G401.6 (cell line): ENCODE data around the gene SF3B1.
"Not testable (repeated sequence)": the region's sequence is repeated elsewhere in the genome, so short reads cannot be mapped to it uniquely, and the experiment has no call there.

Source experiments
- FAIRE-seq: peaks from 2 replicates; lab custom pipeline; 2012; peaks lifted over from hg19 to GRCh38; lab: Jason Lieb, UNC

The SF3B1 gene, protein sequence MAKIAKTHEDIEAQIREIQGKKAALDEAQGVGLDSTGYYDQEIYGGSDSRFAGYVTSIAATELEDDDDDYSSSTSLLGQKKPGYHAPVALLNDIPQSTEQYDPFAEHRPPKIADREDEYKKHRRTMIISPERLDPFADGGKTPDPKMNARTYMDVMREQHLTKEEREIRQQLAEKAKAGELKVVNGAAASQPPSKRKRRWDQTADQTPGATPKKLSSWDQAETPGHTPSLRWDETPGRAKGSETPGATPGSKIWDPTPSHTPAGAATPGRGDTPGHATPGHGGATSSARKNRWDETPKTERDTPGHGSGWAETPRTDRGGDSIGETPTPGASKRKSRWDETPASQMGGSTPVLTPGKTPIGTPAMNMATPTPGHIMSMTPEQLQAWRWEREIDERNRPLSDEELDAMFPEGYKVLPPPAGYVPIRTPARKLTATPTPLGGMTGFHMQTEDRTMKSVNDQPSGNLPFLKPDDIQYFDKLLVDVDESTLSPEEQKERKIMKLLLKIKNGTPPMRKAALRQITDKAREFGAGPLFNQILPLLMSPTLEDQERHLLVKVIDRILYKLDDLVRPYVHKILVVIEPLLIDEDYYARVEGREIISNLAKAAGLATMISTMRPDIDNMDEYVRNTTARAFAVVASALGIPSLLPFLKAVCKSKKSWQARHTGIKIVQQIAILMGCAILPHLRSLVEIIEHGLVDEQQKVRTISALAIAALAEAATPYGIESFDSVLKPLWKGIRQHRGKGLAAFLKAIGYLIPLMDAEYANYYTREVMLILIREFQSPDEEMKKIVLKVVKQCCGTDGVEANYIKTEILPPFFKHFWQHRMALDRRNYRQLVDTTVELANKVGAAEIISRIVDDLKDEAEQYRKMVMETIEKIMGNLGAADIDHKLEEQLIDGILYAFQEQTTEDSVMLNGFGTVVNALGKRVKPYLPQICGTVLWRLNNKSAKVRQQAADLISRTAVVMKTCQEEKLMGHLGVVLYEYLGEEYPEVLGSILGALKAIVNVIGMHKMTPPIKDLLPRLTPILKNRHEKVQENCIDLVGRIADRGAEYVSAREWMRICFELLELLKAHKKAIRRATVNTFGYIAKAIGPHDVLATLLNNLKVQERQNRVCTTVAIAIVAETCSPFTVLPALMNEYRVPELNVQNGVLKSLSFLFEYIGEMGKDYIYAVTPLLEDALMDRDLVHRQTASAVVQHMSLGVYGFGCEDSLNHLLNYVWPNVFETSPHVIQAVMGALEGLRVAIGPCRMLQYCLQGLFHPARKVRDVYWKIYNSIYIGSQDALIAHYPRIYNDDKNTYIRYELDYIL

DNA sequence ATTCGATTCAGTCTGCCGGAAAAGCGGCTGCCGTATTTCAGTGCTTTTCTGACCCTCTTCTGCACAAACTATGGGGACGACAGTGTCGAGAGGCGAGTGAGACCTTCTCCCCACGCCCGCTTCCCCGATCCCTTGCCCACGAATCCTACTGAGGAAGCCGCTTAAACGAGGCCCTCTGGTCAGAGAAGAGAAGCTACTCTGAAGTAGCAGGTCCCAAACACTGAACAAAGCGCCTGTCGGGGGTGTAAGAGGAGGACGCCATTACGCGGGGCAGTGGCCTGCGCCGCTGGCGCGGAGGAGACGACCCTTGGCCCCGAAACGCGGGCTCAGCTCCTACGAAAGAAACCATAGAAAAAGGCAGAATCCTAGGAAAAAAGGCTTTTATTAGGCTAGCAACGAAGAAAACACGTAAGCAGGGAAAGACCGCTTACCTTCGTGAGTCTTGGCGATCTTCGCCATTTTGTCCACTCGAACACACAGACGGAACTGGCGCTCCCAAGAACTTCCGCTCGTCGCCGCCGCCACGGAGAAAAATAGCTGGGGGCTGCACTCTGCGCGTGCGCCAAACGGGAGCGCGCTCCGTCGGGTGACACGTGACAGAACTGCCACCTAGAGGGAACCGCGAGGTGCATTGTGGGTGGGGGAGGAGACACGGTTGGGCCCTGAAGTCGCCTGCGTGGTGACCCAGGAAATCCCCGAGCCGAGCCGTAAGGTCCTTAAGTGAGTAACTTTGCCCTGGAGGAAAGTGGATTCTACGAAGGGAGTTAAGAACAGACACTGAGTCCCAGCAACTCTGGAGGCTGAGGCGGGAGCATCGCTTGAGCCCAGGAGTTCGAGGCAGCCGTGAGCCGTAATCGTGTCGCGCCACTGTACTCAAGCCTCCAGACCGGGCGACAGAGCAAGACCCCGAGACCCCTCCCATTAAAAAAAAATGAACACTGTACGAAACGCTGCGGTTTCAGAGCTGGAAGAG lies at the start of gene SF3B1:
Gene SF3B1 (minus strand): TSS at position 488 of the 973 bp plus-strand sequence. CDS start 29 bp downstream, at position 459.
- peak; percentile 97 for FAIRE-seq

- not testable (repeated sequence) for FAIRE-seq
Measured at GRCh38 chr2:197484248-197484647, 49.4 kb upstream of the SF3B1 start.

GRCh38 chr2:197480165-197481036 lies 45.6 kb upstream of the SF3B1 start:
- no peak for FAIRE-seq

DNA sequence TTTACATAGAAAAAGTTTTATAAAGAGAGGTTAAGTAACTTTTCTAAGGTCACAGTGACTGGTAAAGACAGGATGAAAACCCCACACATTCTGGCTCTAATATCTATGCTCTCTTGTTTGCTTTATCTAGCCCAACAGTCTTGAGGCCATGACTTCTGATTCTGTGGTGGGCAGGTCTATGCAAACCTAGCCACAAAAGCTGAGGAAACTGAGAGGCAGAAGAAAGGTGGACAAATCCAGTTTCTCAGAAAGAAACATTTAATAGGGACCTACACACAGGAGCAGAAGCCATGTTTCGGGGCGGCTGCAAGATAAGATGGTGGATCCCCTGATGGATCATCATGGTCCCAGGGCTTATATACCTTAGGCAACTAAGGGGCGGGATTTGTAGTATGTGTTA lies 43.0 kb upstream of the SF3B1 start:
- no peak for FAIRE-seq

- no peak for FAIRE-seq
Measured at GRCh38 chr2:197472166-197472565, 37.3 kb upstream of the SF3B1 start.

GRCh38 chr2:197464175-197464574 lies 29.3 kb upstream of the SF3B1 start:
- FAIRE-seq, result no peak

DNA sequence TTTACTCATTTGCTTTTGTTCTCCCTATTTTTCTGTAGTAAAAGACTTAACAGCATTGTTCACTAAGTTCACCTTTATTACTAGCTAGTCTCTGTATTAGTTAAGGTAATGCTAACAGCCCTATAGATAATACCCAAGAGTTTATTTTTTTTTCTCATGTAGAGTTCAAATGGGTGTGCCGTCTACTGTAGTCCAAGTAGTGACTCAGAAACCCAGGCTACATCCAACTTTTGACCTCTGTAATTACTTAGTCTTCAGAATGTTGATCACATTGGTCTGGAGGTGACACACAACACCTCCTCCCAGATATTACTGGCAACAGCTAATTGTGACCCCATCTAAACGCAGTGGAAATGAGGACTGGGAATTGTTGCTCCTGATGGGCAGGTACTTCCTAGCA lies 26.2 kb upstream of the SF3B1 start:
- no peak for FAIRE-seq

DNA sequence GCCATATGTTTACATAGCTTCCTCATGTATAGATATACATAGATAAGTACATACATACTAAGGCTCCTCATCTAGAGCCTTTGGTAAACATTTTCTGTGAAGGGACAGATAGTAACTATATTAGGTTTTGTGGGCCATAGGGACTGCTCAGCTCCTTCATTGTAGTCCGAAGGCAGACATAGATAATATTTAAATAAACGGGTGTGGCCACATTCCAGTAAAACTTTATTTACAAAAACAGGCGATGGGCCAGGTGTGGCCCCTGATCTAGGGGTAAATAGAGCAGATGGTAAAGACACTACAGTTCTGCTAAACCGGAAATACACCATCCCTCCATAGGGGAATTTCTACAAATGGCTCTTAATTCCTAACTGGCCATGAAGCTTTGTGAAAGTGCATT lies 25.8 kb upstream of the SF3B1 start:
- FAIRE-seq, result no peak

DNA sequence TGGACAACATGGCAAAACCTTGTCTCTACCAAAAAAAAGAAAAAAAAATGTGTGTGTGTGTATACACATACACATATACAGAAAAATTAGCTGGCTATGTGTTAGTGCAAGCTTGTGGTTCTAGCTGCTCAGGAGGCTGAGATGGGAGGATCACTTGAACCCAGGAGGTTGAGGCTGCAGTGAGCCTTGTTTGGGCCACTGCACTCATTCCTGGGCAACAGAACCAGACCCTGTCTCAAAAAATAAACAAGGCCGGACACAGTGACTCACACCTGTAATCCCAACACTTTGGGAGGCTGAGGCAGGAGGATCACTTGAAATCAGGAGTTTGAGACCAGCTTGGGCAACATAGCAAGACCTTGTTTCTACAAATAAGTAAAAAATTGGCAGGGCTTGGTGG lies 20.6 kb upstream of the SF3B1 start:
- no peak for FAIRE-seq

DNA sequence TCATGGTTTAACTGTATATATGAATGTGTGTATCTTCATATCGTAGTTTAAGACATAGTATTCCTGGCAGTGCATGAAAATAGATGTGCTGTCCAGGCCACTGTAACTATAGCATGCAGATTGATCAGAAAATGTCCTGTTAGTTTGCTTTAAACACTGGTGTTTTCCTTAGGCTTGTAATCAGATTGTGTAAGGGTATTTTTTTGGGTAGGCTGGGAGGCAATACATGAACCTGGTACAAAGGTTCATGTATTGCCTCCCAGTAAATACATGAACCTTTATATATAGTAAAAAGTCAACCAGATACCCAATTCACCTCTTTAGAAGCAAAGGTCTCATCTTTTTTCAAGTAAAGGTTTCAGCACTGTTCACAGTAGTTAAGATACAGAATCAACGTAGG lies 20.1 kb upstream of the SF3B1 start:
- FAIRE-seq, result no peak

DNA sequence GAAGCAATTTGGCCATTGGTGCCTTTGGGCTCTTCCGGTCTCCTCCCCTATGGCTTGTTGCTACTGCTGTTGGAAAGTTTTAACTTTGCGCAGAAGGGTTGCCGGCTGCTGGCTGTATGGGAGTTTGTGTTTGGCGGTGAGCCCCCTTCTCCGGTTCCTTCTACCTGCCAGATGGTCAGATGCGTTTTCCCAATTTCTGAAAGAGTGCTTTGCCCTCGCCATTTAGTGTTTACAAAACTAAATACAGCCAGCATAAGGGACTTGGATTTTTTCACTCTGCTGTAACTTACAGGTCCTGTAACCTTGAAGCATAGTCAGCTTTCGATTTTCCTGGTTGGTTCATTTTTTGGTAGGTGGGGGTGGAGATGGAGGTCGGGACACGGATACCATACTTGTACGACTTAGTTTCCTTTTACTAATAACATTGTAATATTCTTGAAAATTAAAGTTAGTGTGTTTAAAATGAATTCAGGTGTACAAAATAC lies 19.1 kb upstream of the SF3B1 start:
- FAIRE-seq, result no peak

DNA sequence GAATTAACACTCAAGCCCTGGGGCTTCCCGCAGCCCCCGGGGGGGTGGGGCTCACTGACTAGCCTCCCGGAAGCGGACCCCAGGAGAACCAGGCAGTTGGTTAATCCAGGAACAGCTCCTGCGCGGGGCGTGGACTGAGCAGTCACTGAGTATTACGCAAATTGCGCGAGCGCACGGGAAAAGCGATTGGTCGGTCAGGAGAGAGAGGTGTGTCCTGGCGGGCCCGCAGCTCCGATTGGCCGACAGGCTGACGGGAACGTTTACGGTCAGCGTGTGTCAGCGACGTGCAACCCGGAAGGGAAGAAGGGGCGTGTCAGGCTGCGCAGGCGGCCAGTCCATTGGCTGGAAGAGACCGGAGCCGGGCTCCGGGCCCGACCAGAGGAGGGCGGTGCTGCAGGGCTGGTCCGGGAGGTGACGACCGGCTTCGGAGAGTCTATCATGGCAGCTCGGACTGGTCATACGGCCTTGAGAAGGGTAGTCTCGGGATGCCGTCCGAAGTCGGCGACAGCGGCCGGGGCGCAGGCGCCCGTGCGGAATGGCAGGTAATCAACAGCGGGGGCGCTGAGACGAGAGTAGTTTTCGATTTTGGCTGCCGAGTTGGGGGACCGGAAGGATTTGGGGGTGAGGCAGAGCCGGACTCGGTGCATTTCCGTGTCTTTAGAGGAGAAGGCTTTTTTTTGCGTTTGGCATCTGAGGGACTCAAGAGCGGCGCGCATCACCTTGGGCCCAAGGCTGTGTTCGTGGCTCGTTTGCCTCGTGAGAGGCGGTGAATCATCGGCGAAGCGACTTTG lies 18.5 kb upstream of the SF3B1 start, which contains the start of gene COQ10B:
Gene COQ10B (plus strand): TSS at position 430 of the 791 bp plus-strand sequence. CDS start 9 bp downstream, at position 439.
- FAIRE-seq, result peak; percentile 98

DNA sequence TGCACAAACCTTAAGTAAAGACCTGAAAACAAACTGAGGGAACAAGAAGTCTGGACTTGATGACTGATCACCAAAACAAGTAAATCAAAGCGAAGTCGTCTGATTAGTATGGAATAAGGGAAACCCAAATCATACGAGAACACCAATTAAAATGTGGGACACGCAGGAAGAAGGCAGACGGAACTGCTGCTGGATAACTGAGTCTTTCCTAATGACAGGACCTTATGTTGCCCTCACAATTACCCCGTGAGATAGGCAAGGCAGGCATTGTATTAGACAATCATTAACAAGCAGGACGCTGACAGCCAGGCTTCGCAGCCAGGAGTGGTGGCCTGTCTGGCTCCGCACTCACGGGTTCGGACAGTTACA lies 17.9 kb upstream of the SF3B1 start:
- no peak for FAIRE-seq

- not testable (repeated sequence) for FAIRE-seq
Measured at GRCh38 chr2:197450935-197451358, 16.1 kb upstream of the SF3B1 start.

DNA sequence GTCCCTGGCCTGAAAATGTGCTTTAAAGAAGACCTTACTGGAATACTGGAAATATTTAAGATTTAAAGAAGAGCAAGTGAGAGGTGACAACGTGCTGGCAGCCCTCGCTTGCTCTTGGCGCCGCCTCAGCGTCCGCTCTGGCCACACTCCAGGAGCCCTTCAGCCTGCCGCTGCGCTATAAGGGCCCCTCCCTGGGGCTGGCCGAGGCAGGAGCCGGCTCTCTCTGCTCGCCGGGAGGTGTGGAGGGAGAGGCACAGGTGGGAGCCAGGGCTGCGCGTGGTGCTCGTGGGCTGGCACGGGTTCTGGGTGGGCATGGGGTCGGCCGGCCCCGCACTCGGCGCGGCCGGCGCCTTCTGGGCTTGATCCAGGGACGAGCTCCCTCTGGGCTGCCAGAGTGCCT lies 15.6 kb upstream of the SF3B1 start:
- FAIRE-seq, result no peak

DNA sequence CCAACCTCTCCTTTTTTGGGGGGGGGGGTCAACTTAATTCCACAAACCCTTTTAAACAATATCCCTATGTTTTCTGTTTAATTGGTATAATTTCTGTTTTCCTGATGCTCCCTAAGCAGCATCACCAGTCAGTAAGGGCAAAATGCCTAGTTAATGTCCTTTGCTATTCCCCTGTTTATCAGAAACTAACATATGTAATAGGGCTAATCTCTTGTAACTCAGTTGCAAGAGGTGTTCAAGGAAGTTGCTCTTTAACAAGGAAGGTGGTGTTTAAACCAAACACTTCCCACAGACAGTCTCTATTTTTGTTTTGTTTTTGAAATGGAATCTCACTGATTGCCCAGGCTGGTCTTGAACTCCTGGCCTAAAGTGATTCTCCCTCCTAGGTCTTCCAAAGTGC lies 12.0 kb upstream of the SF3B1 start:
- no peak for FAIRE-seq

DNA sequence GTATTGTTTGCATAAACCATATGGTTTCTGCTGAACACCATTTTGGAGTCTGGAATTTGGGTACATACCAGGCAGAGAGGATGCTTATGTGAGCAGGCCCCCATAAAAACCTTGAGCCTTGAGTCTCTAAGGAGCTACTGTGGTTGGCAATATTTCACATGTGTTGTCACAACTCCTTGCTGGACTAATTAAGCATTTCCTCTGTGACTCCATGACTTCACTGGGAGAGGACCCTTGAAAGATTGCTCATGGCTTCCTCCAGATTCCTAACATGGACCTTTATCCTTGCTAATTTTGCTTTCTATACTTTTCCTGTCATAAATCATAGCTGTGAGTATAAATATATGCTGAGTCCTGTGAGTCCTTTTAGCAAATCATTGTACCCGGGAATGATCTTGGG lies 10.9 kb upstream of the SF3B1 start:
- FAIRE-seq, result no peak

GRCh38 chr2:197442857-197443256 lies 8.0 kb upstream of the SF3B1 start:
- no peak for FAIRE-seq

- no peak for FAIRE-seq
Measured at GRCh38 chr2:197437380-197437779, 2.6 kb upstream of the SF3B1 start.
